HG03095 (cell line): Measurements from ENCODE around the gene NFKBIA.
A peak's percentile ranks its signal among the peaks of the same experiment; 100 is the strongest.
"Not testable (repeated sequence)": the region's sequence is repeated elsewhere in the genome, so short reads cannot be mapped to it uniquely, and the experiment has no call there.

ENCODE experiments used
- ATAC-seq: cut with Tn5 transposase; IDR thresholded peaks from one replicate; pipeline ENCODE4 v1.9.1; 2021; ENCODE audit warnings: moderate library complexity; ENCODE audit not compliant: unreplicated experiment

NFKBIA gene

GRCh38 chr14:35392103-35392502, 12.4 kb downstream of the NFKBIA start:
- no peak for ATAC-seq

- ATAC-seq: no peak
These were observed 13.2 kb downstream of the NFKBIA start for GRCh38 chr14:35391388-35391710.

- peak; percentile 72 for ATAC-seq
These were observed 13.8 kb downstream of the NFKBIA start for GRCh38 chr14:35390577-35391387.

GRCh38 chr14:35389315-35389667, 15.3 kb downstream of the NFKBIA start:
- ATAC-seq: no peak

- ATAC-seq: no peak
These were observed 15.8 kb downstream of the NFKBIA start for GRCh38 chr14:35388656-35389314.

- ATAC-seq: no peak
These were observed 16.6 kb downstream of the NFKBIA start for GRCh38 chr14:35387713-35388579.

- ATAC-seq: no peak
These were observed 17.3 kb downstream of the NFKBIA start for GRCh38 chr14:35387219-35387618.

GRCh38 chr14:35386673-35387125, 17.9 kb downstream of the NFKBIA start:
- no peak for ATAC-seq

- ATAC-seq: no peak
These were observed 19.3 kb downstream of the NFKBIA start for GRCh38 chr14:35385042-35385839.

GRCh38 chr14:35384455-35385041, 20.0 kb downstream of the NFKBIA start:
- ATAC-seq: no peak

- no peak for ATAC-seq
These were observed 20.7 kb downstream of the NFKBIA start for GRCh38 chr14:35383569-35384454.

GRCh38 chr14:35380794-35381193, 23.8 kb downstream of the NFKBIA start:
- ATAC-seq: no peak

- not testable (repeated sequence) for ATAC-seq
These were observed 25.2 kb downstream of the NFKBIA start for GRCh38 chr14:35379234-35379933.

- ATAC-seq: no peak
These were observed 25.9 kb downstream of the NFKBIA start for GRCh38 chr14:35378425-35379233.

- no peak for ATAC-seq
These were observed 29.0 kb downstream of the NFKBIA start for GRCh38 chr14:35375558-35376025.

GRCh38 chr14:35374263-35374712, 30.3 kb downstream of the NFKBIA start:
- no peak for ATAC-seq

GRCh38 chr14:35373208-35373607, 31.3 kb downstream of the NFKBIA start:
- ATAC-seq: not testable (repeated sequence)

- ATAC-seq: no peak
These were observed 33.6 kb downstream of the NFKBIA start for GRCh38 chr14:35370969-35371368.
